ENCODE results near the gene TMEM132C. TPM values are rescaled to one million over a fixed set of nuclear protein-coding genes. Genes with fewer than 3 reads are reported as not detected.

TMEM132C gene
- total RNA-seq, 2 experiments from 2014 or later = not detected

DNA sequence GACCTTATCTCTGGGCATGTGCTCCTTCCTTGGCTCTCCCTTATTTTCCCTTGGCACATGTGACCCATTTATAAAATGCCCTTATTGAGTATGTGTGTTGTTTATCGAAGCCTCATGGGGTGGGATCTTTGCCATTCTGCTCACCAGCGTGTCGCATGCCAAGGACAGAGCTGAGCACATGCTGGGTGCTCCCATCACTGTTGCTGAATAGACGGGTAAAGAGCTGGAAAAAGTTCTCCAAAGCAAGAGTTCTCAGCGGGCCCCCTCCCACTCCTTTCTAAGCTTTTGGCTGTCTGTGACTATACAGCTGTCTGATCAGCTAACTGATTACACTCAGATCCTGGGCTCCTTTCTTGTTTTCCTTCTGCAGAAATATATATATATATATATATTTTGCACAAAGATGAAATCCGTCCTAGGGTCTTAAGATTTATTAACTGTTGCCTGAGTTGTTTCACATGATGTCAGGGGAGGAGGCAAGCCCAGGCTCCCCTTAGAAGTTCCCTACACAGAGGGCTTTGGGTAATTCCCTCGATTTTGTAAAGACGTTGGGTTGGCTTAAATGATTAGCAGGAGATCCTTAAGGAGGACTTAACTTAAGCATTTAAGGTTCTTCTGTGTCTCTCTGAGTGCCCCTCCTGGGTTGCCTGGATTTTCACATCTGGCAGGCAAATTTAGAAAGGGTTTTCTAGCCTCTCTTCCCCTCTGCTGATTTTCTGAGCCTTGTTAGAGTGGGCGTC, 71.6 kb downstream of the TMEM132C start:
- CTCF ChIA-PET (ENCODE audit: unreplicated experiment) = no interaction called here
- TF ChIP-seq EZH2phosphoT487 (IDR thresholded peaks at IDR 0.05; ENCODE audit: borderline replicate concordance, low read depth, low read length) = no peak
- TF ChIP-seq, protein P1, sequence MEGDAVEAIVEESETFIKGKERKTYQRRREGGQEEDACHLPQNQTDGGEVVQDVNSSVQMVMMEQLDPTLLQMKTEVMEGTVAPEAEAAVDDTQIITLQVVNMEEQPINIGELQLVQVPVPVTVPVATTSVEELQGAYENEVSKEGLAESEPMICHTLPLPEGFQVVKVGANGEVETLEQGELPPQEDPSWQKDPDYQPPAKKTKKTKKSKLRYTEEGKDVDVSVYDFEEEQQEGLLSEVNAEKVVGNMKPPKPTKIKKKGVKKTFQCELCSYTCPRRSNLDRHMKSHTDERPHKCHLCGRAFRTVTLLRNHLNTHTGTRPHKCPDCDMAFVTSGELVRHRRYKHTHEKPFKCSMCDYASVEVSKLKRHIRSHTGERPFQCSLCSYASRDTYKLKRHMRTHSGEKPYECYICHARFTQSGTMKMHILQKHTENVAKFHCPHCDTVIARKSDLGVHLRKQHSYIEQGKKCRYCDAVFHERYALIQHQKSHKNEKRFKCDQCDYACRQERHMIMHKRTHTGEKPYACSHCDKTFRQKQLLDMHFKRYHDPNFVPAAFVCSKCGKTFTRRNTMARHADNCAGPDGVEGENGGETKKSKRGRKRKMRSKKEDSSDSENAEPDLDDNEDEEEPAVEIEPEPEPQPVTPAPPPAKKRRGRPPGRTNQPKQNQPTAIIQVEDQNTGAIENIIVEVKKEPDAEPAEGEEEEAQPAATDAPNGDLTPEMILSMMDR (conservative IDR thresholded peaks at IDR 0.05; ENCODE audit: low read length) = no peak
- no TSS peak for BruUV-seq (replicated peaks)

DNA sequence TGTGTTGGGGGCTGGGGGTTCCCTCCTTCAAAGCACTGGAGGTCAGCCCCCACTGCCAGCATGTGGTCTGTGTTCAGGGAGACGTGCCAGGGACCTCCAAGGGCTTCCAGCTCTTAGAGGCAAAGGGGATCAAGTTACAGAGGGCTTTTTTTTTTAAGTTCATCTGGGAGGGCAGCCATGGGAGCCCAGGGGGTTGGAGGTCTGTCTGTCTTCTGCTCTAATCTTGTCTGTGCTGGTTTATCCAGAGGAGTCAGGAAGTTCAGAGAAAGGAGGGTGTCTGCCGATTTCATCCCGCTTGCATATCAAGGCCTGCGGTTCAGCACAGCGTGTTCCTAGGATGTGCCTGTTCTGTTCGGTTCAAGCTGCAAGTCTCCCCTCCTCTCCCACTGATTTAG, 72.2 kb downstream of the TMEM132C start:
- POLR2A ChIA-PET = no interaction called here
- no peak overlapping the region for H3K4me3 ChIP-seq (ENCODE audit: low read depth, low read length, poor library complexity, severe bottlenecking)
- TF ChIP-seq EZH2phosphoT487 (IDR thresholded peaks at IDR 0.05; ENCODE audit: borderline replicate concordance, low read depth, low read length) = no peak
- TF ChIP-seq, protein P1 (conservative IDR thresholded peaks at IDR 0.05; ENCODE audit: low read length) = no peak
- no peaks in the 10 kb centered on the region for H3K9me2 ChIP-seq (ENCODE audit: insufficient read depth, low read length)
- H2AFZ ChIP-seq (ENCODE audit: low read length) = no peak overlapping the region
- no TSS peak for BruUV-seq (replicated peaks)
- intact Hi-C loops (cut with micrococcal nuclease; ENCODE audit: unreplicated experiment) = no loop called here
- DNase-seq (ENCODE audit: low spot score) = no peak
- no peaks in the 10 kb centered on the region for H4K20me1 ChIP-seq (ENCODE audit: insufficient read depth, low read length)
- CTCF ChIA-PET (ENCODE audit: unreplicated experiment) = no interaction called here
- no peaks in the 10 kb centered on the region for H3K36me3 ChIP-seq (ENCODE audit: insufficient read depth, low read length)
- no peaks in the 10 kb centered on the region for H3K9me3 ChIP-seq (ENCODE audit: low read length)
- no peaks in the 10 kb centered on the region for H3K79me2 ChIP-seq (ENCODE audit: insufficient read depth, low read depth, low read length)
- no peak overlapping the region for H3K27ac ChIP-seq (ENCODE audit: low read depth, low read length, poor library complexity, severe bottlenecking)
- H3K4me2 ChIP-seq (ENCODE audit: low read length) = no peak overlapping the region
- H3K4me1 ChIP-seq (ENCODE audit: insufficient read depth, low read length, poor library complexity, severe bottlenecking) = no peaks in the 10 kb centered on the region

More for the DNA sequence above, 71.6 kb downstream of the TMEM132C start:
- no peaks in the 10 kb centered on the region for H3K36me3 ChIP-seq (ENCODE audit: insufficient read depth, low read length)
- no peak overlapping the region for H3K4me2 ChIP-seq (ENCODE audit: low read length)
- no peaks in the 10 kb centered on the region for H3K4me1 ChIP-seq (ENCODE audit: insufficient read depth, low read length, poor library complexity, severe bottlenecking)
- H4K20me1 ChIP-seq (ENCODE audit: insufficient read depth, low read length) = no peaks in the 10 kb centered on the region
- no peak for DNase-seq (ENCODE audit: low spot score)
- no peaks in the 10 kb centered on the region for H3K9me3 ChIP-seq (ENCODE audit: low read length)
- no peaks in the 10 kb centered on the region for H3K9me2 ChIP-seq (ENCODE audit: insufficient read depth, low read length)
- POLR2A ChIA-PET = no interaction called here
- intact Hi-C loops (cut with micrococcal nuclease; ENCODE audit: unreplicated experiment) = no loop called here
- H3K4me3 ChIP-seq (ENCODE audit: low read depth, low read length, poor library complexity, severe bottlenecking) = no peak overlapping the region
- no peaks in the 10 kb centered on the region for H3K79me2 ChIP-seq (ENCODE audit: insufficient read depth, low read depth, low read length)
- H2AFZ ChIP-seq (ENCODE audit: low read length) = no peak overlapping the region
- no peak overlapping the region for H3K27ac ChIP-seq (ENCODE audit: low read depth, low read length, poor library complexity, severe bottlenecking)

- no peak for DNase-seq (ENCODE audit: low spot score)
- H3K9me3 ChIP-seq (ENCODE audit: low read length) = no peaks in the 10 kb centered on the region
- no peaks in the 10 kb centered on the region for H4K20me1 ChIP-seq (ENCODE audit: insufficient read depth, low read length)
- H3K4me2 ChIP-seq (ENCODE audit: low read length) = no peak overlapping the region
- H3K4me1 ChIP-seq (ENCODE audit: insufficient read depth, low read length, poor library complexity, severe bottlenecking) = no peaks in the 10 kb centered on the region
- intact Hi-C loops (cut with micrococcal nuclease; ENCODE audit: unreplicated experiment) = no loop called here
- no peaks in the 10 kb centered on the region for H3K36me3 ChIP-seq (ENCODE audit: insufficient read depth, low read length)
- H3K9me2 ChIP-seq (ENCODE audit: insufficient read depth, low read length) = no peaks in the 10 kb centered on the region
- ChIA-PET POLR2A (no interaction called here), CTCF (ENCODE audit: unreplicated experiment) (no interaction called here)
- no TSS peak for BruUV-seq (replicated peaks)
- H3K79me2 ChIP-seq (ENCODE audit: insufficient read depth, low read depth, low read length) = no peaks in the 10 kb centered on the region
- H3K27ac ChIP-seq (ENCODE audit: low read depth, low read length, poor library complexity, severe bottlenecking) = no peak overlapping the region
- TF ChIP-seq, protein P1 (conservative IDR thresholded peaks at IDR 0.05; ENCODE audit: low read length) = no peak
- TF ChIP-seq EZH2phosphoT487 (IDR thresholded peaks at IDR 0.05; ENCODE audit: borderline replicate concordance, low read depth, low read length) = no peak
- H3K4me3 ChIP-seq (ENCODE audit: low read depth, low read length, poor library complexity, severe bottlenecking) = no peak overlapping the region
- H2AFZ ChIP-seq (ENCODE audit: low read length) = no peak overlapping the region
These were observed 72.7 kb downstream of the TMEM132C start for GRCh38 chr12:128339631-128340030.

Data from OCI-LY7 (cell line).